NK-92 treated with Interleukin-12 subunit alpha and Interleukin-12 subunit beta, amount 100 ng/mL, for 24 hours (cell line): Measurements from ENCODE around the gene WRAP53.
A peak's percentile ranks its signal among the peaks of the same experiment; 100 is the strongest.

Source experiments
- DNase-seq: peaks from one replicate; lab custom pipeline; 2025; lab: John Stamatoyannopoulos, UW

Gene WRAP53

GRCh38 chr17:7684851-7685532 is 3.3 kb upstream of the WRAP53 start:
- DNase-seq = no peak

GRCh38 chr17:7685533-7686221 is 2.6 kb upstream of the WRAP53 start:
- DNase-seq = peak; percentile 56

- DNase-seq = peak; percentile 55
Observed at GRCh38 chr17:7686222-7687071, 1.8 kb upstream of the WRAP53 start.

GRCh38 chr17:7687072-7687907 is 987 bp upstream of the WRAP53 start, which contains the start of gene TP53:
TSS of gene TP53 (minus strand) at chr17:7687490. CDS start at chr17:7676594, 10,896 bp downstream.
- peak; percentile 70 for DNase-seq

GRCh38 chr17:7688808-7689316 is 585 bp downstream of the WRAP53 start:
- DNase-seq = no peak

GRCh38 chr17:7695586-7695985 is 7.3 kb downstream of the WRAP53 start:
- no peak for DNase-seq

- DNase-seq = no peak
Observed at GRCh38 chr17:7697828-7698588, 9.7 kb downstream of the WRAP53 start.

GRCh38 chr17:7700510-7700909 is 12.2 kb downstream of the WRAP53 start:
- no peak for DNase-seq

GRCh38 chr17:7701681-7702080 is 13.4 kb downstream of the WRAP53 start:
- no peak for DNase-seq

GRCh38 chr17:7702776-7703175 is 14.5 kb downstream of the WRAP53 start:
- DNase-seq = no peak

GRCh38 chr17:7703584-7704479 is 15.6 kb downstream of the WRAP53 start:
- no peak for DNase-seq

GRCh38 chr17:7704601-7705268 is 16.5 kb downstream of the WRAP53 start, which contains the start of gene EFNB3:
TSS of gene EFNB3 (plus strand) at chr17:7705202. CDS start at chr17:7705599, 397 bp downstream.
- no peak for DNase-seq

- no peak for DNase-seq
Observed at GRCh38 chr17:7705269-7706255, 17.3 kb downstream of the WRAP53 start.

- no peak for DNase-seq
Observed at GRCh38 chr17:7706631-7707354, 18.5 kb downstream of the WRAP53 start.

- DNase-seq = no peak
Observed at GRCh38 chr17:7707446-7707845, 19.2 kb downstream of the WRAP53 start.

- no peak for DNase-seq
Observed at GRCh38 chr17:7707858-7708750, 19.8 kb downstream of the WRAP53 start.
